Kidney (tissue), 14 donors: Measurements from ENCODE around the gene AHSG. TPM values are rescaled to one million over a fixed set of nuclear protein-coding genes. Genes with fewer than 3 reads are reported as not detected.

Experiments used
- DNase-seq, 5 donors: peaks; one replicate each; pipeline ENCODE4 v3.0.0-alpha.2; 2013 to 2020
- FAIRE-seq: peaks from 2 replicates; lab custom pipeline; 2012; peaks lifted over from hg19 to GRCh38; lab: Jason Lieb, UNC
- H3K27ac ChIP-seq, 2 donors: one replicate each; pipeline ENCODE4 v1.7.0; 2013; ENCODE audit warnings: low read depth in 2 of 2, low read length in 2 of 2, inconsistent platforms in 1 of 2
- H3K27me3 ChIP-seq: one replicate; pipeline ENCODE4 v1.7.1; 2013; ENCODE audit warnings: low read length, inconsistent platforms; ENCODE audit not compliant: control insufficient read depth, insufficient read depth
- H3K36me3 ChIP-seq, 3 donors: one replicate each; pipeline versions ENCODE4 v1.7.0 to v1.7.1; 2013; ENCODE audit warnings: low read length in 3 of 3, control low read depth in 1 of 3, inconsistent platforms in 1 of 3; ENCODE audit not compliant: insufficient read depth in 3 of 3, control insufficient read depth in 2 of 3
- H3K4me1 ChIP-seq, 3 donors: one replicate each; pipeline versions ENCODE4 v1.7.0 to v1.7.1; 2013; ENCODE audit warnings: low read length in 3 of 3, inconsistent platforms in 1 of 3, low read depth in 1 of 3; ENCODE audit not compliant: control insufficient read depth in 2 of 3, insufficient read depth in 2 of 3
- H3K4me3 ChIP-seq, 3 donors: one replicate each; pipeline versions ENCODE4 v1.7.0 to v1.8.1; 2013; ENCODE audit warnings: low read length in 3 of 3, control low read depth in 1 of 3, inconsistent platforms in 1 of 3
- H3K9ac ChIP-seq, 3 donors: one replicate each; pipeline versions ENCODE4 v1.7.0 to v1.7.1; 2013; ENCODE audit warnings: low read length in 3 of 3, control low read depth in 1 of 3, inconsistent platforms in 1 of 3
- H3K9me3 ChIP-seq, 3 donors: one replicate each; pipeline versions ENCODE4 v1.7.0 to v1.7.1; 2013; ENCODE audit warnings: low read length in 3 of 3, control low read depth in 1 of 3, inconsistent platforms in 1 of 3; ENCODE audit not compliant: control insufficient read depth in 2 of 3, insufficient read depth in 1 of 3
- CTCF ChIP-seq: IDR thresholded peaks from 3 replicates; pipeline ENCODE4 v1.5.1; 2012; ENCODE audit warnings: mild to moderate bottlenecking, moderate library complexity, borderline replicate concordance; ENCODE audit not compliant: insufficient read depth; ENCODE audit errors: extremely low read depth
- intact Hi-C: fragments of 100-400 bp; cut with DNase I; formaldehyde crosslinking; loops from one replicate; pipeline ENCODE4 v1.11.1; 2022
- polyA plus RNA-seq: library from polyadenylated mRNA; stranded (reverse); fragments of 350-450 nt; fragmentation: Illumina TruSeq; extraction: RNeasy Lipid Tissue Mini Kit (QIAGEN cat#74804); gene quantifications from one replicate; pipeline ENCODE4 v1.2.3, GENCODE V29; 2014; ENCODE audit warnings: low read depth, low replicate concordance; ENCODE audit not compliant: insufficient read depth
- total RNA-seq: library from RNA; stranded (reverse); fragmentation: NEBNext Ultra II Directional; extraction: Animal tissue kit (Norgen Biotek cat#: 25700); gene quantifications from one replicate; pipeline ENCODE4 v1.2.1, GENCODE V29; 2021
- donor health status: control.
- donor health status: control.
- donor health status: control.
- donor health status: control.
- donor health status: control.
- donor health status: DM: yes; HTN: yes; CAD: no.
- donor health status: Normal renal cell carcinoma (clear cell type).

AHSG gene
- total and polyA plus RNA-seq, 2 donors from 2014 or later: 0.34 TPM; not detected in 1

DNA sequence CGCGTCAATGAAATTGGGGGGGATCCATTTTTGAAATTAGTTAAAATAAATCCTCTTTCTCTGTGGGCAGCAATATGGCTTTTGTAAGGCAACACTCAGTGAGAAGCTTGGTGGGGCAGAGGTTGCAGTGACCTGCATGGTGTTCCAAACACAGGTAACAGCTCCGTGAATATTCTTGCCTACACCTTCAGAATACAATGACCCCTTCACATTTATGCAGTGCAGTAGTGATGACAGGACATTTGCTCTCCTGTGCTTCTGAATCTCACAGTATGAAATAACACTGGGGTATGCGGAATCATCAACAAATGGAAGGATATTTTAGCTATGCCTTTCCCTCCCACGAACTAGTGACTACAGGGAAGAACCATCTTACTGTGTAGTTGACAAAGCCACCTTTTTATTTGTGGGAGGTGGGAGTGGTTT is 6.9 kb downstream of the AHSG start:
- Histone ChIP-seq H3K4me3 (no peak overlapping the region), H3K9ac (no peak overlapping the region), H3K4me1 (peaks cover 0 to 5% (median 0%) of the 10 kb centered on the region in 3 donors), H3K36me3 (no peaks in the 10 kb centered on the region), H3K27ac (no peak overlapping the region), H3K9me3 (no peaks in the 10 kb centered on the region), H3K27me3 (no peaks in the 10 kb centered on the region)
- DNase-seq (no peak), FAIRE-seq (no peak)
- no peak for TF ChIP-seq CTCF
- intact Hi-C loops: loop anchor here (10.0 kb wide), 1 partner anchor 645 kb away; no protein-coding TSS in a partner anchor

GRCh38 chr3:186620213-186621092 is 7.6 kb downstream of the AHSG start:
- no peak overlapping the region for H3K27ac ChIP-seq
- H3K4me1 ChIP-seq: peaks cover 0 to 5% (median 0%) of the 10 kb centered on the region in 3 donors
- TF ChIP-seq CTCF: no peak
- H3K27me3 ChIP-seq: no peaks in the 10 kb centered on the region
- H3K9ac ChIP-seq: no peak overlapping the region
- H3K36me3 ChIP-seq: no peaks in the 10 kb centered on the region
- no peak for FAIRE-seq
- intact Hi-C loops: no loop called here
- no peak overlapping the region for H3K4me3 ChIP-seq
- DNase-seq: no peak
- H3K9me3 ChIP-seq: no peaks in the 10 kb centered on the region

DNA sequence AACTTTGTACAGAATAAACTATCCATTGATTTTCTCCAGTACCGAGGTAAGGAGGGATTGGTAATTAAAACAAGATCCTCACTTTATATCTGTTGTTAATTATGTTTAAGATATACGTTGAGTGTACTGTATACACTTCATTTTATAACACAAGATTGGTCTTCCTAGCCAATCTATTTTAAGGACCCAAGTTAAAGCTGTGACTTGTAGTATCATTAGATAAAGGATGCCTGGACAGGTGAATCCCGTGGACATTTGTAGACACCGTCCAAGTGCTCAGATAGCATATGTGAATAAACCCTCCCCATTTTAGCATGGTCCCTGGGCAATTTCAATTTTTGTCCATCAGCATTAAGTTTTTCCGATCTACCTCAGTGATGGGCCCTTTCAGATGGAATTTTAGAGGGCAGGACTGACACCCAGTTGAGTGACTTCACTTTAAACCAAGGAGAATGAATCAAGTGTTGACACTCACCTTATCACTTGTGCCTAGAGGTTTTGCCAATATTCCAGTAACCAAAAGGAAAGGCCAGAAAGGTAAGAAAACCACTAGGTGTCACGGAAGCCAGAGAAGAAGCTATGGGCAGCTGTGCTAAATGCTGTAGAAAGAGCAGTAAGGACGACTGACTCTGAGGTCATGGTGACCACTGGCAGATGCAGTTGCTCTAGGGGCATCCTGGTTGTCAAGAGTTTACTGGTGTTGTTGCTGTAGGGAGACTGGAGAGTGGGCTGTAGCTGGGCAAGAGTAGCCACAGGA is 9.2 kb downstream of the AHSG start:
- H3K36me3 ChIP-seq: no peaks in the 10 kb centered on the region
- H3K4me3 ChIP-seq: no peak overlapping the region
- H3K27me3 ChIP-seq: no peaks in the 10 kb centered on the region
- no peak overlapping the region for H3K9ac ChIP-seq
- no peak for DNase-seq
- no peak for FAIRE-seq
- H3K9me3 ChIP-seq: no peaks in the 10 kb centered on the region
- no peak for TF ChIP-seq CTCF
- H3K4me1 ChIP-seq: peaks cover 0 to 5% (median 0%) of the 10 kb centered on the region in 3 donors
- intact Hi-C loops: no loop called here
- no peak overlapping the region for H3K27ac ChIP-seq
